GM15510 (cell line): ENCODE measurements around the gene HLTF.
A peak's percentile ranks its signal among the peaks of the same experiment; 100 is the strongest.

Experiments
- POLR2A ChIP-seq: IDR thresholded peaks from 3 replicates; pipeline ENCODE4 v1.6.1; 2011; ENCODE audit warnings: borderline replicate concordance; ENCODE audit not compliant: insufficient read length; ENCODE audit errors: extremely low read depth

Gene HLTF

GRCh38 chr3:148997623-148998022 lies 88.7 kb downstream of the HLTF start:
- TF ChIP-seq POLR2A = no peak

GRCh38 chr3:148992635-148993255 lies 93.6 kb downstream of the HLTF start:
- no peak for TF ChIP-seq POLR2A

- TF ChIP-seq POLR2A = no peak
Observed at GRCh38 chr3:148992027-148992634, 94.2 kb downstream of the HLTF start.

GRCh38 chr3:148991219-148992026 lies 94.9 kb downstream of the HLTF start, which contains the start of gene GYG1:
TSS of gene GYG1 (plus strand) at chr3:148991540. CDS start at chr3:148991641, 101 bp downstream.
- peak; percentile 95 for TF ChIP-seq POLR2A

GRCh38 chr3:148990236-148990635 lies 96.1 kb downstream of the HLTF start:
- no peak for TF ChIP-seq POLR2A

- TF ChIP-seq POLR2A = no peak
Observed at GRCh38 chr3:148981273-148981672, 105.1 kb downstream of the HLTF start.
